HepG2 (cell line): Measurements from ENCODE around the gene SPRR2F. TPM values are rescaled to one million over a fixed set of nuclear protein-coding genes. Genes with fewer than 3 reads are reported as not detected.

Source experiments
- ATAC-seq: fragments of 200-7000 bp; cut with Tn5 transposase; 3 replicates; pipeline ENCODE4 v1.9.1; 2020; ENCODE audit warnings: mild to moderate bottlenecking, moderate library complexity
- BruUV-seq: library from RNA; stranded (reverse); fragments of 400-500 nt; replicated peaks from 2 replicates; lab custom pipeline; 2021; lab: Mats Ljungman, UMichigan
- CTCF ChIA-PET: fragments of 300-600 bp; formaldehyde crosslinking; extraction: SDS; loops from one replicate; lab custom pipeline; 2021; ENCODE audit warnings: low total read pairs, inconsistent platforms, low intra/inter-chr PET ratio; lab: Yijun Ruan, JAX
- POLR2A ChIA-PET: fragments of 350-600 bp; sonication (Branson Sonifier 250); formaldehyde crosslinking; loops from one replicate; lab custom pipeline; 2020; ENCODE audit warnings: antibody characterized with exemption, inconsistent platforms; lab: Yijun Ruan, JAX
- DNase-seq: peaks from one replicate; pipeline ENCODE4 v3.0.0-alpha.2; 2015; ENCODE audit warnings: low spot score
- FAIRE-seq: peaks from 3 replicates; lab custom pipeline; 2011; peaks lifted over from hg19 to GRCh38; lab: Jason Lieb, UNC
- H2AFZ ChIP-seq: one replicate; pipeline ENCODE4 v1.6.1; 2011; ENCODE audit warnings: low read length, inconsistent platforms
- H3K27ac ChIP-seq: fragments of 300-600 bp; 3 replicates; pipeline ENCODE4 v1.8.0; 2011; ENCODE audit warnings: mixed run types, mild to moderate bottlenecking, mixed read lengths, low read length, inconsistent platforms; ENCODE audit not compliant: insufficient read depth; ENCODE audit errors: extremely low read length
- H3K27me3 ChIP-seq, 2 experiments: fragments of 200-600 bp in 1 of 2; 2 replicates in 1 of 2; 3 replicates in 1 of 2; pipeline versions ENCODE4 v1.6.0 to v1.8.0; 2011; ENCODE audit warnings: low read length in 2 of 2, mild to moderate bottlenecking in 2 of 2, moderate library complexity in 2 of 2, inconsistent platforms in 1 of 2; ENCODE audit not compliant: insufficient read depth in 2 of 2, control insufficient read depth in 1 of 2
- H3K36me3 ChIP-seq, 2 experiments: fragments of 200-600 bp in 1 of 2; replicated peaks in 1 of 2; 2 replicates in 1 of 2; 3 replicates in 1 of 2; pipeline versions ENCODE4 v1.5.1 to v1.8.0; 2011; ENCODE audit warnings: low read length in 2 of 2, inconsistent platforms in 1 of 2; ENCODE audit not compliant: insufficient read depth in 2 of 2, control insufficient read depth in 1 of 2
- H3K4me1 ChIP-seq: 2 replicates; pipeline ENCODE4 v1.5.1; 2012; ENCODE audit warnings: low read length, inconsistent platforms; ENCODE audit not compliant: insufficient read depth
- H3K4me2 ChIP-seq: 2 replicates; pipeline ENCODE4 v1.6.0; 2011; ENCODE audit warnings: low read depth, low read length, inconsistent platforms
- H3K4me3 ChIP-seq, 3 experiments: fragments of 200-600 bp in 1 of 3; sonication (generic), shearing (Covaris generic) in 1 of 3; replicated peaks in 1 of 3; 2 replicates each; pipeline ENCODE4 v1.5.1; 2011 to 2016; ENCODE audit warnings: low read length in 3 of 3, inconsistent platforms in 2 of 3, low read depth in 2 of 3, mild to moderate bottlenecking in 2 of 3, control low read depth in 1 of 3, mixed read lengths in 1 of 3; ENCODE audit not compliant: insufficient read depth in 1 of 3
- H3K79me2 ChIP-seq: one replicate; pipeline ENCODE4 v1.6.1; 2011; ENCODE audit warnings: low read length, inconsistent platforms; ENCODE audit not compliant: insufficient read depth
- H3K9ac ChIP-seq: 2 replicates; pipeline ENCODE4 v1.6.0; 2011; ENCODE audit warnings: mild to moderate bottlenecking, low read depth, low read length, inconsistent platforms; ENCODE audit not compliant: insufficient read depth
- H3K9me3 ChIP-seq: 2 replicates; pipeline ENCODE4 v1.5.1; 2012; ENCODE audit warnings: mild to moderate bottlenecking, low read length
- H4K20me1 ChIP-seq: 2 replicates; pipeline ENCODE4 v1.6.0; 2011; ENCODE audit warnings: inconsistent platforms, mild to moderate bottlenecking, low read length, moderate library complexity; ENCODE audit not compliant: insufficient read depth
- FOXP1 ChIP-seq, 2 experiments: fragments of 450-650 bp in 1 of 2; IDR thresholded peaks; 2 replicates each; pipeline ENCODE4 v1.6.1; 2017 to 2018; ENCODE audit warnings: antibody characterized with exemption in 1 of 2
- HDAC1 ChIP-seq: sonication (generic); formaldehyde crosslinking; IDR thresholded peaks from 2 replicates; pipeline ENCODE4 v1.5.1; 2020; ENCODE audit warnings: mild to moderate bottlenecking, missing genetic modification reagents
- MXD3 ChIP-seq: IDR thresholded peaks from 2 replicates; pipeline ENCODE4 v1.6.1; 2016; ENCODE audit warnings: mild to moderate bottlenecking, missing biosample characterization, missing genetic modification reagents
- NCOA5 ChIP-seq: sonication (generic); formaldehyde crosslinking; IDR thresholded peaks from 2 replicates; pipeline ENCODE4 v1.4.0; 2020; ENCODE audit warnings: missing genetic modification reagents
- NFAT5 ChIP-seq: sonication (generic); formaldehyde crosslinking; IDR thresholded peaks from 2 replicates; pipeline ENCODE4 v1.4.0; 2020; ENCODE audit warnings: missing genetic modification reagents
- NFIC ChIP-seq: IDR thresholded peaks from 2 replicates; pipeline ENCODE4 v1.6.1; 2012; ENCODE audit warnings: mild to moderate bottlenecking, low read length, inconsistent platforms
- REXO4 ChIP-seq: sonication (generic); formaldehyde crosslinking; IDR thresholded peaks from 2 replicates; pipeline ENCODE4 v1.8.0; 2022; ENCODE audit warnings: missing genetic modification reagents, mild to moderate bottlenecking, borderline replicate concordance
- RXRB ChIP-seq: IDR thresholded peaks from 2 replicates; pipeline ENCODE4 v1.6.1; 2016; ENCODE audit warnings: borderline replicate concordance, missing genetic modification reagents, missing compliant biosample characterization
- SMARCE1 ChIP-seq: fragments of 450-650 bp; IDR thresholded peaks from 2 replicates; pipeline ENCODE4 v1.6.1; 2017; ENCODE audit warnings: borderline replicate concordance
- STAG1 ChIP-seq: sonication (generic); formaldehyde crosslinking; IDR thresholded peaks from 2 replicates; pipeline ENCODE4 v1.4.0; 2020; ENCODE audit warnings: missing genetic modification reagents
- ZFP90 ChIP-seq: sonication (generic); formaldehyde crosslinking; IDR thresholded peaks from 2 replicates; pipeline ENCODE4 v1.8.0; 2022; ENCODE audit warnings: missing genetic modification reagents, mild to moderate bottlenecking, inconsistent platforms, borderline replicate concordance
- ZNF274 ChIP-seq: sonication (generic); formaldehyde crosslinking; IDR thresholded peaks from 2 replicates; pipeline ENCODE4 v1.5.1; 2020; ENCODE audit warnings: mild to moderate bottlenecking, missing genetic modification reagents
- ZNF296 ChIP-seq: sonication (generic); formaldehyde crosslinking; conservative IDR thresholded peaks from 2 replicates; pipeline ENCODE4 v1.5.0; 2020; ENCODE audit warnings: mild to moderate bottlenecking, missing genetic modification reagents
- ZNF562 ChIP-seq: sonication (generic); formaldehyde crosslinking; IDR thresholded peaks from 2 replicates; pipeline ENCODE4 v1.8.0; 2022; ENCODE audit warnings: missing genetic modification reagents, borderline replicate concordance
- ZNF574 ChIP-seq: sonication (generic); formaldehyde crosslinking; IDR thresholded peaks from 2 replicates; pipeline ENCODE4 v1.4.0; 2020; ENCODE audit warnings: missing genetic modification reagents
- ZSCAN5A ChIP-seq: sonication (generic); formaldehyde crosslinking; IDR thresholded peaks from 2 replicates; pipeline ENCODE4 v1.8.0; 2022; ENCODE audit warnings: mild to moderate bottlenecking, missing genetic modification reagents, borderline replicate concordance
- in situ Hi-C: cut with HindIII; loops from 2 replicates; pipeline ENCODE4 v1.10.0; 2017; ENCODE audit warnings: low pct_unique_long_range_greater_than_20kb; ENCODE audit not compliant: extremely low pct_ligation_motif_present
- intact Hi-C: fragments of 100-400 bp; cut with micrococcal nuclease; formaldehyde crosslinking; loops from one replicate; pipeline ENCODE4 v1.10.0; 2022; ENCODE audit not compliant: unreplicated experiment
- polyA plus RNA-seq, 8 experiments: library from polyadenylated mRNA; depleted of rRNA in 3 of 8; stranded (reverse) in 7 of 8; unstranded in 1 of 8; fragments of >200 nt; fragmentation: Illumina TruSeq in 4 of 8; extraction: Trizol in 4 of 8; gene quantifications; 2 replicates each; pipeline versions ENCODE4 v1.2.1 to v1.2.3, GENCODE V29; 2011 to 2016; ENCODE audit warnings: low read depth in 4 of 8, missing spikeins in 1 of 8, mixed read lengths in 1 of 8; ENCODE audit not compliant: insufficient read depth in 1 of 8
- total RNA-seq, 5 experiments: library from RNA; depleted of rRNA; stranded (reverse); fragments of >200 nt; fragmentation: Illumina TruSeq; extraction: Trizol; gene quantifications; 2 replicates each; pipeline ENCODE4 v1.2.3, GENCODE V29; 2016; ENCODE audit warnings: low read depth in 1 of 5

Gene SPRR2F
- total and polyA plus RNA-seq, 2 of the 13 experiments (the other 11 are each of a cell fraction or from before 2014, with no cell fraction given): not detected

GRCh38 chr1:153094426-153094825 lies 18.9 kb downstream of the SPRR2F start, which contains the start of gene SPRR2E:
TSS of gene SPRR2E (minus strand) at chr1:153094526. CDS start at chr1:153093751, 775 bp downstream.
- no TSS peak for BruUV-seq
- no peaks in the 10 kb centered on the region for H3K27me3 ChIP-seq
- H3K4me1 ChIP-seq: no peaks in the 10 kb centered on the region
- ChIA-PET POLR2A (no interaction called here), CTCF (no interaction called here)
- no peaks in the 10 kb centered on the region for H3K9me3 ChIP-seq
- no peak for ATAC-seq
- no peaks in the 10 kb centered on the region for H3K79me2 ChIP-seq
- intact Hi-C loops (no loop called here), in situ Hi-C loops (no loop called here)
- no peak for DNase-seq
- no peak within 1 kb of the TSS for H2AFZ ChIP-seq
- no peaks in the 10 kb centered on the region for H3K36me3 ChIP-seq
- H3K9ac ChIP-seq: no peak within 1 kb of the TSS
- no peak within 1 kb of the TSS for H3K4me2 ChIP-seq
- no peak within 1 kb of the TSS for H3K4me3 ChIP-seq
- H3K27ac ChIP-seq: no peak within 1 kb of the TSS
- no peaks in the 10 kb centered on the region for H4K20me1 ChIP-seq
- no peak for FAIRE-seq
- TF ChIP-seq SMARCE1: no peak
- TF ChIP-seq HDAC1: no peak
- no peak for TF ChIP-seq ZNF574 (CRISPR knock-in tag)
- no peak for TF ChIP-seq FOXP1 (IDR thresholded peaks at IDR 0.05)
- TF ChIP-seq FOXP1 (CRISPR knock-in tag; IDR thresholded peaks at IDR 0.05): no peak
- TF ChIP-seq REXO4 (CRISPR knock-in tag): no peak
- no peak for TF ChIP-seq MXD3
- no peak for TF ChIP-seq NFAT5 (CRISPR knock-in tag)
- no peak for TF ChIP-seq ZSCAN5A (CRISPR knock-in tag)
- no peak for TF ChIP-seq ZFP90 (CRISPR knock-in tag)
- TF ChIP-seq ZNF274 (CRISPR knock-in tag): no peak
- no peak for TF ChIP-seq NFIC
- TF ChIP-seq ZNF562: no peak
- no peak for TF ChIP-seq ZNF296 (CRISPR knock-in tag)
- no peak for TF ChIP-seq NCOA5
- no peak for TF ChIP-seq RXRB (CRISPR knock-in tag)
- TF ChIP-seq STAG1: no peak
